WTC11 (cell line): Measurements from ENCODE around the gene PSMD13.

Experiments
- CBFB ChIP-seq: sonication (generic); formaldehyde crosslinking; IDR thresholded peaks from 2 replicates; pipeline ENCODE4 v1.8.1; 2022; ENCODE audit warnings: mild to moderate bottlenecking, low read depth, missing genetic modification reagents
- CTCF ChIP-seq: fragments of 200-600 bp; IDR thresholded peaks from 2 replicates; pipeline ENCODE4 v1.8.0; 2022; ENCODE audit warnings: antibody characterized with exemption
- ETV6 ChIP-seq: sonication (generic); formaldehyde crosslinking; IDR thresholded peaks from 2 replicates; pipeline ENCODE4 v1.8.1; 2022; ENCODE audit warnings: mild to moderate bottlenecking, missing genetic modification reagents
- MAX ChIP-seq: sonication (generic); formaldehyde crosslinking; IDR thresholded peaks from 2 replicates; pipeline ENCODE4 v1.8.0; 2022; ENCODE audit warnings: mild to moderate bottlenecking, missing genetic modification reagents
- SP1 ChIP-seq: sonication (generic); formaldehyde crosslinking; conservative IDR thresholded peaks from 2 replicates; pipeline ENCODE4 v1.8.1; 2022; ENCODE audit warnings: missing genetic modification reagents
- TCF7 ChIP-seq: sonication (generic); formaldehyde crosslinking; IDR thresholded peaks from 2 replicates; pipeline ENCODE4 v1.8.0; 2022; ENCODE audit warnings: mild to moderate bottlenecking, low read depth, missing genetic modification reagents, moderate library complexity
- ZNF232 ChIP-seq: sonication (generic); formaldehyde crosslinking; IDR thresholded peaks from 2 replicates; pipeline ENCODE4 v1.8.0; 2022; ENCODE audit warnings: mild to moderate bottlenecking, missing genetic modification reagents
- ZNF263 ChIP-seq: sonication (generic); formaldehyde crosslinking; IDR thresholded peaks from 2 replicates; pipeline ENCODE4 v1.8.1; 2022; ENCODE audit warnings: low read depth, mild to moderate bottlenecking, moderate library complexity, missing genetic modification reagents
- ZNF281 ChIP-seq: sonication (generic); formaldehyde crosslinking; IDR thresholded peaks from 2 replicates; pipeline ENCODE4 v1.8.0; 2023; ENCODE audit warnings: mild to moderate bottlenecking, missing genetic modification reagents

GRCh38 chr11:279966-280705 is 43.4 kb downstream of the PSMD13 start:
- TF ChIP-seq ZNF263 (CRISPR knock-in tag), result no peak
- no peak for TF ChIP-seq ETV6 (CRISPR knock-in tag)
- TF ChIP-seq CTCF, result no peak
- TF ChIP-seq TCF7 (CRISPR knock-in tag), result 0 out of 2 replicates have a peak, but pooled peaks have one; percentile 49
- TF ChIP-seq MAX (CRISPR knock-in tag), result no peak
- no peak for TF ChIP-seq ZNF281 (CRISPR knock-in tag)
- TF ChIP-seq SP1 (CRISPR knock-in tag), result no peak
- no peak for TF ChIP-seq ZNF232 (CRISPR knock-in tag)
- no peak for TF ChIP-seq CBFB (CRISPR knock-in tag)
